ENCODE measurements around the gene PLCL1.

GRCh38 chr2:198072655-198073054, 268.3 kb downstream of the PLCL1 start:
- TF ChIP-seq CTCF (conservative IDR thresholded peaks at IDR 0.05): no peak
- no peak for TF ChIP-seq ZFX (IDR thresholded peaks at IDR 0.05)
